ENCODE results near the gene BCAS2.

The BCAS2 gene

DNA sequence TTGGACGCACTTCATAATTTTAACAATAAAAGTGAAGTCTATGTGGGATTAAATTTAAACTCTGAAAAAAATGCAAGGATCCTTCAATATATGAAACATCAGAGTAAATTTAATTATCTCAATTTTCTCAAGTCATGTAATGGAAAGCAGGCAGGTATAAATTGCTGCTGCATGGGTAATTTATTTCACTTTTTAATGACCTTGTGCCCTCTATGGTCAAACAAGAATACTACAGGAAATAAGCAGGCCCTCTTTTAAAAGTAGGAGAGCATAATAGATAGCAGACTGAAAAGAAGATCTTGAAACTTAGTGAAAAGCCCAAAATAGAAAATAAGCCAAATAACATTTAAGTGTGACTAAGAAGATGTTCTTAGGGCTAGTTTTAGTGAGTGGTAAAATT lies 22.9 kb downstream of the BCAS2 start:
- DNase-seq, result no peak

- DNase-seq, result no peak
Measured at GRCh38 chr1:114554577-114554976, 26.8 kb downstream of the BCAS2 start.

DNA sequence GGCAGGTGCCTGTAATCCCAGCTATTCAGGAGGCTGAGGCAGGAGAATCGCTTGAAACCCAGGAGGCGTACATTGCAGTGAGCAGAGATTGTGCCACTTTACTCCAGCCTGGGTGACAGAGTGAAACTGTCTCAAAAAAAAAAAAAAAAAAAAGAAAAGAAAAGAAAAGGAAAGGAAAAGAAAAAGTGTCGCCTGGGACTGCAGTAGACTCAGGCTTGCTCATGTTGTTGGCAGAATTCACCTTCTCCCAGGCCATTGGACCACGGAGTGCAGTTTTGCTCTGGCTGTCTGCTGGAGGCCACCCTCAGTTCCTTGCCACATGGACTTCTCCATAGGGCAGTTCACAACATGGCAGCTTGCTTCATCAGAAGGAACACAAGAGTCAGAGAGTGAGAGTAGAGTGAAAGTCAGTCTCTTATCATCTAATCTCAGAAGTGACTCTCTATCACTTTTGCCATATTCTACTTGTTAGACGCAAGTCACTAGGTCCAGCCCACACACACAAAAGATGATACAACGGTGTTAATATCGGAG lies 29.2 kb downstream of the BCAS2 start:
- no peak for DNase-seq

GRCh38 chr1:114551400-114551799 lies 30.0 kb downstream of the BCAS2 start:
- no peak for DNase-seq

- DNase-seq, result no peak
Measured at GRCh38 chr1:114550336-114550735, 31.1 kb downstream of the BCAS2 start.

GRCh38 chr1:114549137-114549536 lies 32.3 kb downstream of the BCAS2 start:
- no peak for DNase-seq

DNA sequence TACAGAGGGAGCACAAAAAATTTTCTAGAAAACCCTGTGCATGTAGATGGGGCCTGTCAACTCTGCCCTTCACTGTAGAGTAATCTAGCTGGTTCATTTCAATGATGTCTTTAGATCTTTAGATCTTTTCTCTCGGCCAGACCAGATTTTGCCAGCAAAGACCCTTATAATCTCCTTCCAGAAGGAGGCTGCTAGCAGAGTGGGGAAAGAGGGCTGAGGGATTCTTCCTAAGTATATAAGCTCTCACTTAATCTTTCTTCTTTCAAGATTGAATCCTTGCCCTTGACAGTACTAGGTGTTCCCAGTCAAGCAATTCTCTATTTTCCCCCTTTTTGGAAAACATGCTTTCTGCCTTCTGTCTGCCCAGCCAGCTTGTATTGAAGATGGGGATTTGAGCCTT lies 34.3 kb downstream of the BCAS2 start:
- no peak for DNase-seq

DNA sequence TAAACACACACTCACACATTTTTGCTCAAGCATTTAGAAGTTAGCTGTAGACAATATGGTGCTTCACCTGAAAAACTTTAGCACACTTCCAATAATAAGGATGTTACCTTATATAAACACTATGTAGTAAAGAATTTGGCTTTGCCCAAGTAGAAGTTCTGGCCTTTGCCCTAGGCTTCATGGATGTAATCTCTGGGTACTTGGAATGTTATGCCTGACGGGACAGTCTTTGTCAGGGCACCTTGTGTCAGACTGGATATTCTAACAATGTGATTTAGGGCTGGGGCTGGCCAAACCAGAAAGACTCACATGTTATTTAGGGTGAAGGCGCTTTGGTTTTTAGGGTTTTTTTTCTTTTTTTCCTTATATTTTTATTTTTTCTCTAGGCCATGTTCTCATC lies 35.6 kb downstream of the BCAS2 start:
- DNase-seq, result no peak

DNA sequence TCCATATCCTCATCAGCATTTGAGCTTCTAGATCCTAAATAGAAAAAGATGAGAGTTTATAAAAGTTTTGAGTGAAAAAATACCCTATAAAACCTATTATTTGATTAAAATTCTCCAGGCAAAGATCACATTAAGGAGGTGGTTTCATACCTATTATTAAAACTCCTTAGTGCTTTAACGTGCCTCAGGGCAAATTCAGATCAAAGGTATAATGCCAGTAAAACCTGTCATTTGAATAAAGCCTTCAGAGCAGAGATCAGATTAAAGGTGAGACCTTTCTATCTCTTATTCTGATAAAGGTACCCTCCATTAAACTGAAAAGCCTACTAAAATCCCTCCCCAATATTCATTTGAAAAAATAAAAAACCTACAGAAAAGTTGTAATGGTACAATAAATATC lies 36.1 kb downstream of the BCAS2 start:
- no peak for DNase-seq

GRCh38 chr1:114540821-114541220 lies 40.6 kb downstream of the BCAS2 start:
- DNase-seq, result no peak

DNA sequence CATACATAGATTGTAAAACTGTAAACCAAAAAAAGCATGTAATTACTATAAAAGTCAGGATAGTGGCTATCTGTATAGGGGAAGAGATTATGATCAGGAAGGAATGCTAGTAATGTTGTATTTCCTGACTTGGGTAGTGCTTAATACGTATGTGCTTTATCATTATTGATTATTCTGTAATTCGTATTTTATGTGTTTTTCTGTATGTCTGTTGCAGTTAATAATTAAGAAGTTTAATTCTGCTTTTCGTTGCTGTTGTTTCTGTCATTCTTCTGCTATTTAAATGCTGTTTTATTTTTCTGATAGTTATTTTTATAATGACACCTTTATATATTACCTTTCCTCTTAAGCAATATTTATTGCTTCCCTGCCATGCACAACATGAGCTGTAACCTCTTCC lies 41.1 kb downstream of the BCAS2 start:
- DNase-seq, result no peak

DNA sequence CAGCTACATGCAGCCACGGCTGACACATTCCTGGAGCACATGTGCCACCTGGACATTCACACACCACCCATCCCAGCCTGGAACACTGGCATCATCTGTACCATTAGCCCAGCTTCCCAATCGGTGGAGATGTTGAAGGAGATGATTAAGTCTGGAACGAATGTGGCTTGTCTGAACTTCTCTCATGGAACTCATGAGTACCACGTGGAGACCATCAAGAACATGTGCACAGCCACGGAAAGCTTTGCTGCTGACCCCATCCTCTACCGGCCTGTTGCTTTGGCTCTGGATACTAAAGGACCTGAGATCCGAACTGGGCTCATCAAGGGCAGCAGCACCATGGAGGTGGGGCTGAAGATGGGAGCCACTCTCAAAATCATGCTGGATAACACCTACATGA lies 45.4 kb downstream of the BCAS2 start:
- DNase-seq, result no peak

DNA sequence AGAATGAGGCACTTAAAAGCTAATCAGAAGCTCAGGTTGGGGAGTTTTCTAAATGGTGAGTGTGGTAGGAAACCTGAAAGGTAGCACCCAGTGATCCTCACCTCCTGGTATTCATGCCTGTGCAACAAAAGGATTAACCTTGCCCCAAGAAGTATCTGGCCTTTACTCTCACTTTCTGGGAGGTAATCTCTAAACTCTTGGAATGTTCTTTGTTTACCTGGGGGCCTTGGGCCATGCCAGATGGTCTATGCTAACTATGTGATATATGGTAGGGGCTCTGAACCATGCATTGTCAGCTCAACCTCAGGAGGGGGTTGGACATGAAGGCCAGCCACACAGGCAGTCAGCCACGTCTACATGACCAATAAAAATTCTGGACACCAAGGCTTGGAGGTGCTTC lies 46.0 kb downstream of the BCAS2 start:
- DNase-seq, result no peak

DNA sequence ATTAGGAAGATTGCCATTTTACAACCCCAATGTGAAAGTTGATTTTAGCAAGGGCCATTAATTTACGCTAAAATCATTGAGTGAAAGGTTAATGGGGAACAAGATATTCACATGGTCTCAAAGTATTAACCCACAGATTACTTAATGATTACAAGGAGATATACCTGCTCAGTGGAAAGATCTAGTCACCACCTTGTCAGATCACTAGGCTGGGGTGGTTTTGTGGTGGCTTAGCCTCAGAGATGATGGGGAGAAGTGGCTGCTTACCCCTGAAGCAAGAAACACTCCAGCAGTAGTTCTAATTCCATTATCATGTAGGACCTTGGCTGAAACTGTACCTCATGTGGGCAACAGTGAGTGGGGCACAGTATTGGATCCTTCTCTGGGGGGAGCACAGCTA lies 50.3 kb downstream of the BCAS2 start:
- no peak for DNase-seq

GRCh38 chr1:114530224-114530623 lies 51.2 kb downstream of the BCAS2 start:
- no peak for DNase-seq

- no peak for DNase-seq
Measured at GRCh38 chr1:114524944-114525343, 56.5 kb downstream of the BCAS2 start.

- no peak for DNase-seq
Measured at GRCh38 chr1:114522264-114522575, 59.2 kb downstream of the BCAS2 start.

- DNase-seq, result no peak
Measured at GRCh38 chr1:114521396-114522263, 59.8 kb downstream of the BCAS2 start.
